K562 (cell line): ENCODE results near the gene POLR3K. TPM values are rescaled to one million over a fixed set of nuclear protein-coding genes. Genes with fewer than 3 reads are reported as not detected.
A peak's percentile ranks its signal among the peaks of the same experiment; 100 is the strongest.

ENCODE experiments used
- CXXC5 ChIP-seq: fragments of 250-450 bp; sonication (Bioruptor Pico); IDR thresholded peaks from 2 replicates; pipeline ENCODE4 v1.8.0; 2022; ENCODE audit warnings: inconsistent platforms, mild to moderate bottlenecking, moderate library complexity
- GATAD2B ChIP-seq: fragments of 450-650 bp; IDR thresholded peaks from 2 replicates; pipeline ENCODE4 v1.6.1; 2017; ENCODE audit warnings: mild to moderate bottlenecking, borderline replicate concordance
- MAFG ChIP-seq: fragments of 450-650 bp; conservative IDR thresholded peaks from 2 replicates; pipeline ENCODE4 v1.6.1; 2016; ENCODE audit warnings: missing genetic modification characterization, missing compliant biosample characterization
- MGA ChIP-seq: fragments of 450-650 bp; IDR thresholded peaks from 2 replicates; pipeline ENCODE4 v1.6.1; 2016; ENCODE audit warnings: mild to moderate bottlenecking, moderate library complexity
- RCOR1 ChIP-seq, 2 experiments: IDR thresholded peaks; 2 replicates each; pipeline ENCODE4 v1.6.1; 2012; ENCODE audit warnings: low read depth in 2 of 2, low read length in 2 of 2, borderline replicate concordance in 1 of 2, improper control_type of control experiment in 1 of 2
- RUNX1 ChIP-seq: sonication (generic); IDR thresholded peaks from 2 replicates; pipeline ENCODE4 v1.6.1; 2016; ENCODE audit warnings: antibody characterized with exemption, low read depth
- SMARCC2 ChIP-seq: fragments of 450-650 bp; IDR thresholded peaks from 2 replicates; pipeline ENCODE4 v1.6.1; 2017; ENCODE audit warnings: antibody characterized with exemption, moderate library complexity, mild to moderate bottlenecking, low read depth
- SP1 ChIP-seq: sonication (generic); formaldehyde crosslinking; IDR thresholded peaks from 2 replicates; pipeline ENCODE4 v1.8.1; 2022; ENCODE audit warnings: mild to moderate bottlenecking, missing genetic modification reagents
- XRCC5 ChIP-seq: fragments of 200-400 bp; formaldehyde crosslinking; IDR thresholded peaks from 2 replicates; pipeline ENCODE4 v1.6.1; 2017; ENCODE audit warnings: low read depth, mild to moderate bottlenecking, low read length
- ZBTB7A ChIP-seq: IDR thresholded peaks from 2 replicates; pipeline ENCODE4 v1.6.1; 2011; ENCODE audit warnings: low read depth, mild to moderate bottlenecking, low read length, moderate library complexity, borderline replicate concordance; ENCODE audit not compliant: control insufficient read depth
- ZBTB9 ChIP-seq: fragments of 450-650 bp; formaldehyde crosslinking; IDR thresholded peaks from 2 replicates; pipeline ENCODE4 v1.4.0; 2020; ENCODE audit warnings: mild to moderate bottlenecking, moderate library complexity
- ZKSCAN8 ChIP-seq: fragments of 200-800 bp; sonication (Bioruptor generic); IDR thresholded peaks from 2 replicates; pipeline ENCODE4 v1.6.1; 2016; ENCODE audit warnings: missing genetic modification characterization, missing compliant biosample characterization
- ZNF24 ChIP-seq: fragments of 450-650 bp; IDR thresholded peaks from 2 replicates; pipeline ENCODE4 v1.6.1; 2016
- ZNF707 ChIP-seq: fragments of 250-450 bp; sonication (Bioruptor Pico); conservative IDR thresholded peaks from 2 replicates; pipeline ENCODE4 v1.8.0; 2022; ENCODE audit warnings: inconsistent platforms, mild to moderate bottlenecking, moderate library complexity
- polyA plus RNA-seq, 8 experiments: library from polyadenylated mRNA; depleted of rRNA in 4 of 8; stranded (reverse) in 5 of 8; unstranded in 3 of 8; fragments of >200 nt; fragmentation: Nextera tagmentation in 2 of 8; fragmentation: Illumina TruSeq in 1 of 8; extraction: Ambion mirVana in 2 of 8; extraction: Trizol in 1 of 8; gene quantifications; 2 replicates each; pipeline versions ENCODE4 v1.2.1 to v1.2.3, GENCODE V29; 2011 to 2014; ENCODE audit warnings: inconsistent platforms in 1 of 8, missing spikeins in 1 of 8
- total RNA-seq, 7 experiments: library from RNA; depleted of rRNA in 6 of 7; stranded (reverse); fragments of >200 nt in 6 of 7; fragmentation: Illumina TruSeq in 2 of 7; extraction: Trizol in 2 of 7; gene quantifications; 2 replicates each; pipeline versions ENCODE4 v1.2.1 to v1.2.3, GENCODE V29; 2011 to 2021; ENCODE audit warnings: low replicate concordance in 1 of 7

POLR3K gene
- total and polyA plus RNA-seq, 9 of the 15 experiments (the other 6 are each of a cell fraction or from before 2014, with no cell fraction given): 42.1 to 315 (median 86.7) TPM

GRCh38 chr16:76535-77272, 23.3 kb upstream of the POLR3K start (continued):
- no peak for TF ChIP-seq MGA
- TF ChIP-seq CXXC5 (CRISPR knock-in tag): no peak
- TF ChIP-seq ZKSCAN8 (CRISPR knock-in tag): no peak
- TF ChIP-seq ZNF24: no peak
- TF ChIP-seq SP1 (CRISPR knock-in tag): no peak
- 0 out of 2 replicates have a peak, but pooled peaks have one; percentile 41 for TF ChIP-seq RUNX1
- TF ChIP-seq ZBTB9: no peak
- TF ChIP-seq ZNF707 (CRISPR knock-in tag): no peak
- TF ChIP-seq RCOR1 (IDR thresholded peaks at IDR 0.05; ENCODE audit: borderline replicate concordance in 1 of 2, low read depth in 2 of 2, low read length in 2 of 2): peak in 1 of 2 experiments; percentile 67; a peak in 2 of 4 replicates
- TF ChIP-seq XRCC5: no peak
- peak; percentile 71; the same call in 1 of the 2 replicates for TF ChIP-seq ZBTB7A
- TF ChIP-seq MAFG (tag): no peak
- TF ChIP-seq SMARCC2: no peak
- no peak for TF ChIP-seq GATAD2B
